Testis (tissue), 3 donors: Measurements from ENCODE around the gene FGF4. TPM values are rescaled to one million over a fixed set of nuclear protein-coding genes. Genes with fewer than 3 reads are reported as not detected.

Experiments used
- DNase-seq: peaks from one replicate; pipeline ENCODE4 v3.0.0-alpha.2; 2019
- H3K27ac ChIP-seq, 2 donors: fragments of 200-600 bp; sonication (generic); one replicate each; pipeline ENCODE4 v1.5.1; 2019
- H3K27me3 ChIP-seq: fragments of 200-600 bp; sonication (generic); one replicate; pipeline ENCODE4 v1.5.1; 2019
- H3K36me3 ChIP-seq: fragments of 200-600 bp; sonication (generic); one replicate; pipeline ENCODE4 v1.5.1; 2017; ENCODE audit warnings: low read depth; ENCODE audit errors: missing control alignments
- H3K4me1 ChIP-seq: fragments of 200-600 bp; sonication (generic); one replicate; pipeline ENCODE4 v1.5.1; 2019
- H3K4me3 ChIP-seq, 2 donors: fragments of 200-600 bp; sonication (generic); one replicate each; pipeline ENCODE4 v1.5.1; 2017 to 2019
- H3K9me3 ChIP-seq: fragments of 200-600 bp; sonication (generic); one replicate; pipeline ENCODE4 v1.5.1; 2017
- CTCF ChIP-seq, 3 experiments: fragments of 450-650 bp in 2 of 3; fragments of 200-600 bp in 1 of 3; sonication (generic) in 1 of 3; IDR thresholded peaks; one replicate each; pipeline ENCODE4 v1.5.1; 2016 to 2019; ENCODE audit warnings: antibody characterized with exemption in 3 of 3, mild to moderate bottlenecking in 2 of 3, moderate library complexity in 1 of 3
- POLR2A ChIP-seq: fragments of 450-650 bp; IDR thresholded peaks from one replicate; pipeline ENCODE4 v1.6.1; 2017; ENCODE audit warnings: antibody characterized with exemption, mild to moderate bottlenecking, moderate library complexity
- WGBS, 2 donors: methylation state at CpG; one replicate each; pipeline ENCODE4 v1.1.5; 2018; 5-methylcytosine and 5-hydroxymethylcytosine counted together
- intact Hi-C: fragments of 100-400 bp; cut with DNase I; formaldehyde crosslinking; loops from one replicate; pipeline ENCODE4 v1.15.1; 2023; ENCODE audit warnings: low total_unique reads
- polyA plus RNA-seq: library from polyadenylated mRNA; stranded (reverse); fragments of 350-450 nt; fragmentation: Illumina TruSeq; extraction: RNeasy Lipid Tissue Mini Kit (QIAGEN cat#74804); gene quantifications from one replicate; pipeline ENCODE4 v1.2.3, GENCODE V29; 2014; ENCODE audit warnings: low read depth, low replicate concordance; ENCODE audit not compliant: insufficient read depth
- total RNA-seq, 2 donors: library from RNA; depleted of rRNA; stranded (reverse); fragments of >200 nt; gene quantifications; one replicate each; pipeline ENCODE4 v1.2.3, GENCODE V29; 2016

Gene FGF4
- total and polyA plus RNA-seq, 3 donors from 2014 or later = 0.28 to 2.8 (median 0.87) TPM

- Histone ChIP-seq H3K4me1 (no peaks in the 10 kb centered on the region), H3K27ac (no peak overlapping the region), H3K9me3 (no peaks in the 10 kb centered on the region), H3K4me3 (no peak overlapping the region), H3K36me3 (no peaks in the 10 kb centered on the region), H3K27me3 (no peaks in the 10 kb centered on the region)
- DNase-seq = no peak
- intact Hi-C loops = no loop called here
- TF ChIP-seq POLR2A (no peak), CTCF (IDR thresholded peaks at IDR 0.05) (no peak)
- 97 to 100% methylated on average over 4 to 5 of the region's 5 CpGs for WGBS, 2 donors
Observed at GRCh38 chr11:69800278-69800677, 25.1 kb upstream of the FGF4 start.

- 17 to 22% methylated on average over 3 of the region's 3 CpGs for WGBS, 2 donors
- Histone ChIP-seq H3K27me3 (no peaks in the 10 kb centered on the region), H3K9me3 (no peaks in the 10 kb centered on the region), H3K4me1 (no peaks in the 10 kb centered on the region), H3K4me3 (no peak overlapping the region), H3K27ac (no peak overlapping the region), H3K36me3 (no peaks in the 10 kb centered on the region)
- peak; percentile 49 for DNase-seq
- TF ChIP-seq CTCF (IDR thresholded peaks at IDR 0.05) (no peak), POLR2A (no peak)
- intact Hi-C loops = no loop called here
Observed at GRCh38 chr11:69799582-69799981, 24.4 kb upstream of the FGF4 start.

- H3K4me3 ChIP-seq = no peak overlapping the region
- H3K27me3 ChIP-seq = no peaks in the 10 kb centered on the region
- intact Hi-C loops = no loop called here
- WGBS, 2 donors = 90 to 97% methylated on average over 2 to 3 of the region's 3 CpGs
- TF ChIP-seq POLR2A = no peak
- H3K27ac ChIP-seq = no peak overlapping the region
- H3K4me1 ChIP-seq = no peaks in the 10 kb centered on the region
- no peak for DNase-seq
- no peaks in the 10 kb centered on the region for H3K9me3 ChIP-seq
- no peaks in the 10 kb centered on the region for H3K36me3 ChIP-seq
Observed at GRCh38 chr11:69799097-69799496, 24.0 kb upstream of the FGF4 start.

- 78 to 88% methylated on average over 6 to 14 of the region's 14 CpGs for WGBS, 2 donors
- Histone ChIP-seq H3K4me3 (no peak overlapping the region), H3K9me3 (no peaks in the 10 kb centered on the region), H3K4me1 (no peaks in the 10 kb centered on the region), H3K36me3 (no peaks in the 10 kb centered on the region), H3K27me3 (no peaks in the 10 kb centered on the region), H3K27ac (no peak overlapping the region)
- intact Hi-C loops = no loop called here
- no peak for DNase-seq
- TF ChIP-seq POLR2A (no peak), CTCF (IDR thresholded peaks at IDR 0.05) (no peak)
Observed at GRCh38 chr11:69797737-69798528, 22.8 kb upstream of the FGF4 start.

- DNase-seq = no peak
- H3K36me3 ChIP-seq = no peaks in the 10 kb centered on the region
- WGBS, 2 donors = 77 to 80% methylated on average over 1 to 14 of the region's 14 CpGs
- no peaks in the 10 kb centered on the region for H3K4me1 ChIP-seq
- TF ChIP-seq CTCF (IDR thresholded peaks at IDR 0.05) (no peak), POLR2A (no peak)
- intact Hi-C loops = no loop called here
- H3K4me3 ChIP-seq = no peak overlapping the region
- no peaks in the 10 kb centered on the region for H3K27me3 ChIP-seq
- H3K9me3 ChIP-seq = no peaks in the 10 kb centered on the region
- H3K27ac ChIP-seq = no peak overlapping the region
Observed at GRCh38 chr11:69797156-69797555, 22.0 kb upstream of the FGF4 start.
